ENCODE measurements around the gene MRPS33. TPM values are rescaled to one million over a fixed set of nuclear protein-coding genes. Genes with fewer than 3 reads are reported as not detected.

Gene MRPS33
- total and polyA plus RNA-seq, 2 of the 13 experiments (the other 11 are each of a cell fraction or from before 2014, with no cell fraction given) = 50.9 to 91.0 TPM

DNA sequence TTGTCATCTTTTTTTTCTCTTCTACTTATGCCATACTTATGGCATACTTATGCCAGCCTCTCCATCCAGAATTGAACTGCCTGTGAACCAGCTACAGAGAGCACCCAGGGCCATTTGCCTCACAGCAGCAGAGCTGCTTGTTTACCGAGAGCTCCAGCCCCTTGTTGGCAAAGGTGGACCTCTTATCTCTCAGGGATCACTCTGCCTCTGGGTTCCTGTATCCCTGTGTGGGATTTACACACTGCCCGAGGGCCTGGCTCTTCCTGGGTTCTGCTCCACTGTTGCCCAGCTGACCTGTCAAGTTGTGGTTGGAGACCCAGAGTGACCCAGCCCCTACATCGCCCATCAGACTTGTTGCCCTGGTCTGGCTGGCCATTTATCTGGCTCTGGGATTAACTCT, 22.3 kb downstream of the MRPS33 start (continued):
- TF ChIP-seq NCOA1 (CRISPR knock-in tag; IDR thresholded peaks at IDR 0.05) (no peak), ZNF775 (CRISPR knock-in tag; IDR thresholded peaks at IDR 0.05; ENCODE audit: borderline replicate concordance) (no peak), FOXA3 (CRISPR knock-in tag; IDR thresholded peaks at IDR 0.05) (peak; percentile 84), ZNF644 (CRISPR knock-in tag; IDR thresholded peaks at IDR 0.05; ENCODE audit: low read depth) (0 out of 2 replicates have a peak, but pooled peaks have one; percentile 63), HDAC2 (CRISPR knock-in tag; IDR thresholded peaks at IDR 0.05) (0 out of 2 replicates have a peak, but pooled peaks have one; percentile 39), RFX5 (IDR thresholded peaks at IDR 0.05; ENCODE audit: low read depth, low read length) (no peak), CREB1 (IDR thresholded peaks at IDR 0.05) (no peak), CREB1 (CRISPR knock-in tag; IDR thresholded peaks at IDR 0.05) (no peak), ISL2 (CRISPR knock-in tag; IDR thresholded peaks at IDR 0.05) (peak; percentile 30; the same call in 1 of the 2 replicates), DRAP1 (CRISPR knock-in tag; IDR thresholded peaks at IDR 0.05) (peak; percentile 19; the same call in 1 of the 2 replicates), ELK4 (CRISPR knock-in tag; IDR thresholded peaks at IDR 0.05; ENCODE audit: borderline replicate concordance) (no peak), FOXJ3 (CRISPR knock-in tag; IDR thresholded peaks at IDR 0.05; ENCODE audit: borderline replicate concordance) (peak; percentile 48; the same call in 1 of the 2 replicates), FOXO1 (CRISPR knock-in tag; IDR thresholded peaks at IDR 0.05) (0 out of 2 replicates have a peak, but pooled peaks have one; percentile 49), SALL1 (CRISPR knock-in tag; IDR thresholded peaks at IDR 0.05) (peak; percentile 44; the same call in 1 of the 2 replicates), GATAD2A (CRISPR knock-in tag; IDR thresholded peaks at IDR 0.05) (peak; percentile 54), ARID2 (CRISPR knock-in tag; IDR thresholded peaks at IDR 0.05; ENCODE audit: borderline replicate concordance) (no peak)

Data from HepG2 (cell line).